Memory B cell (primary cell): ENCODE data around the gene KRTAP4-3.
"Not testable (repeated sequence)": the region's sequence is repeated elsewhere in the genome, so short reads cannot be mapped to it uniquely, and the experiment has no call there.

Experiments used
- ATAC-seq: fragments of 150-1000 bp; cut with Tn5 transposase; 2 replicates; pipeline ENCODE4 v1.10.0; 2021; ENCODE audit warnings: low read depth, mild to moderate bottlenecking, moderate library complexity
- DNase-seq, 2 donors: peaks; one replicate each; pipeline ENCODE4 v3.0.0; 2022; ENCODE audit warnings: low spot score in 2 of 2
- H3K27ac Mint-ChIP-seq: one replicate; pipeline ENCODE4 v1.8.0; 2022; ENCODE audit warnings: mild to moderate bottlenecking, moderate library complexity, mixed read lengths
- H3K27me3 Mint-ChIP-seq: one replicate; pipeline ENCODE4 v1.8.0; 2022; ENCODE audit warnings: mixed read lengths
- H3K36me3 Mint-ChIP-seq: one replicate; pipeline ENCODE4 v1.8.0; 2022; ENCODE audit warnings: mild to moderate bottlenecking, mixed read lengths
- H3K4me1 Mint-ChIP-seq: one replicate; pipeline ENCODE4 v1.8.0; 2022; ENCODE audit warnings: mixed read lengths
- H3K4me3 Mint-ChIP-seq: one replicate; pipeline ENCODE4 v1.8.0; 2022; ENCODE audit warnings: mild to moderate bottlenecking, moderate library complexity, mixed read lengths
- H3K9me3 Mint-ChIP-seq: one replicate; pipeline ENCODE4 v1.8.0; 2022; ENCODE audit warnings: mixed read lengths

KRTAP4-3 gene

GRCh38 chr17:41144846-41145245, 23.2 kb downstream of the KRTAP4-3 start:
- no peak for ATAC-seq

GRCh38 chr17:41141361-41141760, 26.7 kb downstream of the KRTAP4-3 start:
- peaks cover 17% of the 10 kb centered on the region for H3K36me3 Mint-ChIP-seq

More at GRCh38 chr17:41144846-41145245, 23.2 kb downstream of the KRTAP4-3 start:
- Mint-ChIP-seq H3K27me3 (peaks cover 13% of the 10 kb centered on the region), H3K36me3 (peaks cover 10% of the 10 kb centered on the region), H3K4me3 (no peak overlapping the region), H3K9me3 (peaks cover 15% of the 10 kb centered on the region), H3K4me1 (peaks cover 3% of the 10 kb centered on the region), H3K27ac (no peak overlapping the region)
- DNase-seq = no peak

GRCh38 chr17:41140360-41141131, 27.5 kb downstream of the KRTAP4-3 start, which contains the start of gene KRTAP4-6:
TSS of gene KRTAP4-6 (minus strand) at chr17:41140544. CDS start at chr17:41140487, 57 bp downstream.
- Mint-ChIP-seq H3K4me3 (no peak within 1 kb of the TSS), H3K36me3 (peaks cover 17% of the 10 kb centered on the region), H3K27ac (no peak within 1 kb of the TSS), H3K9me3 (peaks cover 27% of the 10 kb centered on the region), H3K4me1 (no peaks in the 10 kb centered on the region), H3K27me3 (peaks cover 13% of the 10 kb centered on the region)
- ATAC-seq (no peak), DNase-seq (no peak)

More at GRCh38 chr17:41141361-41141760, 26.7 kb downstream of the KRTAP4-3 start:
- peaks cover 27% of the 10 kb centered on the region for H3K9me3 Mint-ChIP-seq
- H3K4me1 Mint-ChIP-seq = no peaks in the 10 kb centered on the region
- H3K4me3 Mint-ChIP-seq = no peak overlapping the region
- ATAC-seq (no peak), DNase-seq (no peak)
- H3K27ac Mint-ChIP-seq = no peak overlapping the region
- H3K27me3 Mint-ChIP-seq = peaks cover 15% of the 10 kb centered on the region

GRCh38 chr17:41139865-41140264, 28.2 kb downstream of the KRTAP4-3 start:
- not testable (repeated sequence) for DNase-seq, H3K27ac Mint-ChIP-seq, H3K4me1 Mint-ChIP-seq, H3K4me3 Mint-ChIP-seq, ATAC-seq
- Mint-ChIP-seq H3K36me3 (peaks cover 17% of the 10 kb centered on the region), H3K27me3 (peaks cover 13% of the 10 kb centered on the region), H3K9me3 (peaks cover 26% of the 10 kb centered on the region)

- Mint-ChIP-seq H3K27ac (no peak overlapping the region), H3K4me1 (peaks cover 9% of the 10 kb centered on the region), H3K9me3 (peaks cover 11% of the 10 kb centered on the region), H3K27me3 (peaks cover 5% of the 10 kb centered on the region), H3K4me3 (no peak overlapping the region), H3K36me3 (peaks cover 5% of the 10 kb centered on the region)
- DNase-seq (no peak), ATAC-seq (no peak)
Observed at GRCh38 chr17:41133880-41134735, 33.9 kb downstream of the KRTAP4-3 start.

- H3K9me3 Mint-ChIP-seq = peaks cover 3% of the 10 kb centered on the region
- peaks cover 1% of the 10 kb centered on the region for H3K27me3 Mint-ChIP-seq
- H3K36me3 Mint-ChIP-seq = peaks cover under 1% of the 10 kb centered on the region
- H3K27ac Mint-ChIP-seq = no peak overlapping the region
- no peak for ATAC-seq
- no peak overlapping the region for H3K4me3 Mint-ChIP-seq
- no peak for DNase-seq
- H3K4me1 Mint-ChIP-seq = peaks cover 9% of the 10 kb centered on the region
Observed at GRCh38 chr17:41131979-41132378, 36.0 kb downstream of the KRTAP4-3 start.

- peaks cover 6% of the 10 kb centered on the region for H3K9me3 Mint-ChIP-seq
- no peak overlapping the region for H3K4me3 Mint-ChIP-seq
- DNase-seq = no peak
- peaks cover 15% of the 10 kb centered on the region for H3K4me1 Mint-ChIP-seq
- H3K27ac Mint-ChIP-seq = no peak overlapping the region
- no peak for ATAC-seq
- peaks cover 6% of the 10 kb centered on the region for H3K27me3 Mint-ChIP-seq
- no peaks in the 10 kb centered on the region for H3K36me3 Mint-ChIP-seq
Observed at GRCh38 chr17:41127371-41127770, 40.6 kb downstream of the KRTAP4-3 start.

- no peaks in the 10 kb centered on the region for H3K36me3 Mint-ChIP-seq
- peaks cover 5% of the 10 kb centered on the region for H3K27me3 Mint-ChIP-seq
- peaks cover 11% of the 10 kb centered on the region for H3K4me1 Mint-ChIP-seq
- no peak overlapping the region for H3K27ac Mint-ChIP-seq
- DNase-seq = no peak
- H3K9me3 Mint-ChIP-seq = peaks cover 6% of the 10 kb centered on the region
- no peak for ATAC-seq
- H3K4me3 Mint-ChIP-seq = no peak overlapping the region
Observed at GRCh38 chr17:41126412-41126811, 41.6 kb downstream of the KRTAP4-3 start.

- Mint-ChIP-seq H3K27me3 (peaks cover 5% of the 10 kb centered on the region), H3K36me3 (no peaks in the 10 kb centered on the region), H3K9me3 (peaks cover 6% of the 10 kb centered on the region), H3K27ac (no peak overlapping the region), H3K4me1 (peaks cover 14% of the 10 kb centered on the region), H3K4me3 (no peak overlapping the region)
- no peak for ATAC-seq
- DNase-seq = no peak
Observed at GRCh38 chr17:41125064-41125463, 43.0 kb downstream of the KRTAP4-3 start.

- H3K4me3 Mint-ChIP-seq = peak within 1 kb of the TSS; percentile 53
- not testable (repeated sequence) for H3K36me3 Mint-ChIP-seq, H3K27ac Mint-ChIP-seq, H3K27me3 Mint-ChIP-seq, DNase-seq, H3K9me3 Mint-ChIP-seq, ATAC-seq
- peaks cover 17% of the 10 kb centered on the region for H3K4me1 Mint-ChIP-seq
Observed at GRCh38 chr17:41123991-41124371, 44.0 kb downstream of the KRTAP4-3 start, which contains the start of gene KRTAP4-12. TSS of gene KRTAP4-12 (minus strand) at chr17:41124182. CDS start at chr17:41124122, 60 bp downstream.

- not testable (repeated sequence) for H3K27ac Mint-ChIP-seq, H3K36me3 Mint-ChIP-seq, H3K27me3 Mint-ChIP-seq, DNase-seq, ATAC-seq, H3K9me3 Mint-ChIP-seq
- H3K4me3 Mint-ChIP-seq = peak overlapping the region; percentile 53
- H3K4me1 Mint-ChIP-seq = peaks cover 17% of the 10 kb centered on the region
Observed at GRCh38 chr17:41123292-41123990, 44.6 kb downstream of the KRTAP4-3 start.

- Mint-ChIP-seq H3K9me3 (peaks cover 7% of the 10 kb centered on the region), H3K27me3 (peaks cover 12% of the 10 kb centered on the region), H3K27ac (no peak overlapping the region), H3K4me1 (peaks cover 22% of the 10 kb centered on the region), H3K36me3 (peaks cover 2% of the 10 kb centered on the region), H3K4me3 (no peak overlapping the region)
- DNase-seq (no peak), ATAC-seq (no peak)
Observed at GRCh38 chr17:41121742-41122141, 46.3 kb downstream of the KRTAP4-3 start.

- peak in 1 of 2 donors; percentile 16 for DNase-seq
- H3K36me3 Mint-ChIP-seq, H3K9me3 Mint-ChIP-seq: not testable (repeated sequence)
- H3K4me1 Mint-ChIP-seq = peaks cover 29% of the 10 kb centered on the region
- H3K27me3 Mint-ChIP-seq = peaks cover 12% of the 10 kb centered on the region
- peak; percentile 79 for ATAC-seq
- peak overlapping the region; percentile 87 for H3K27ac Mint-ChIP-seq
- peak overlapping the region; percentile 69 for H3K4me3 Mint-ChIP-seq
Observed at GRCh38 chr17:41119696-41120690, 48.0 kb downstream of the KRTAP4-3 start.
